Left colon (tissue), 2 donors: ENCODE data around the gene CCDC85A. TPM values are rescaled to one million over a fixed set of nuclear protein-coding genes. Genes with fewer than 3 reads are reported as not detected.

ENCODE experiments used
- ATAC-seq: fragments of 200-7000 bp; cut with Tn5 transposase; one replicate; pipeline ENCODE4 v1.9.1; 2020; ENCODE audit warnings: mild to moderate bottlenecking, moderate library complexity
- DNase-seq, 2 donors: peaks; one replicate each; pipeline ENCODE4 v3.0.0-alpha.2; 2020
- intact Hi-C, 2 donors: fragments of 100-400 bp; cut with DNase I in 1 of 2; cut with micrococcal nuclease in 1 of 2; formaldehyde crosslinking; loops; one replicate each; pipeline versions ENCODE4 v1.11.2 to v1.14.0; 2022; cut with DNase I, micrococcal nuclease
- total RNA-seq, 2 donors: library from RNA; stranded (reverse); fragmentation: NEBNext Ultra II Directional; extraction: Animal tissue kit (Norgen Biotek cat#: 25700); gene quantifications; one replicate each; pipeline ENCODE4 v1.2.1, GENCODE V29; 2021
- donor health status: DM: no; HTN: no; CAD: no.
- donor health status: DM: yes; HTN: yes; CAD: no.

The CCDC85A gene
- total RNA-seq, 2 donors from 2014 or later, result 0.27 to 0.81 TPM

- no peak for DNase-seq
- intact Hi-C loops, result no loop called here
- no peak for ATAC-seq
These were observed 103.1 kb downstream of the CCDC85A start for GRCh38 chr2:56286936-56287335.

- intact Hi-C loops, result no loop called here
- DNase-seq (no peak), ATAC-seq (no peak)
These were observed 103.7 kb downstream of the CCDC85A start for GRCh38 chr2:56287508-56287907.

DNA sequence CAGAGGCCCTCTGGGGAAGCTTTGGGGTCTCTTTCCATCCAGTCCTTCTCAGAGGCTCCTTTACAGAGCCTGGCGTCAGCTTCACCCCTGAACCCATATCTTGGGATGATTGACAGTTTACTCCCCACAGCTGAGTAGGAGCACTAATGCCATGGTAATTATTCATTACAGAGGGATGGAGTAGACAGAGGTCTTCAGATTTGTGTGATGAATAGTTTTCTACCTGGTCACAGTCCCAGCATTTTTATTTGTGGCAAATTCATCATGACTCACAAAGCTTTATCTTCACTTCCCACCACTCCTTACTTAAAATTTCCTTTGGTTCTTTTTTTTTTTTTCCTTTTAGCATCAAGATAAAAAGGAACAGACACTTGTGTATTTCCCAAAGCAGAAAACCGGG, 104.2 kb downstream of the CCDC85A start:
- no peak for ATAC-seq
- intact Hi-C loops, result no loop called here
- DNase-seq, result no peak

GRCh38 chr2:56288838-56289580, 105.2 kb downstream of the CCDC85A start:
- intact Hi-C loops, result no loop called here
- DNase-seq, result no peak
- no peak for ATAC-seq

DNA sequence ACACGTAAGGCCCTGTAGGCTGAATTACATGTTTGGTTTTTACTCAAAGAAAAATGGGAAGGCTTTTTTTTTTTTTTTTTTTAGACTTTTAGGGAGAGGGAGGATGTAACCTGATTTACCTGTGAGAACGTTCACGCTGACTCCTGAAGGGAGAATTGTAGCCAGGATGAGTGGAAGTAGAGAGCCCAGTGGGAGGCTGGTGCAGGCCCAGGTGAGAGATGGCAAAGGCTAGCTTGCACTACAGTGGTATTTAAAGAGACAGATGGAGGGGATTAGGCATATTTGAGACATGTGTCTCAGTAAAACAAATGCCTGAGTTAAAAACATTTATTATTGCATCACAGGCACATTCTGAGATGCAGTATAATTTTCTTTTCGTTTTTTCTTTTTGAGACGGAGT, 107.9 kb downstream of the CCDC85A start:
- DNase-seq (no peak), ATAC-seq (no peak)
- intact Hi-C loops, result no loop called here

- no peak for DNase-seq
- no peak for ATAC-seq
- intact Hi-C loops, result no loop called here
These were observed 109.2 kb downstream of the CCDC85A start for GRCh38 chr2:56292951-56293350.

DNA sequence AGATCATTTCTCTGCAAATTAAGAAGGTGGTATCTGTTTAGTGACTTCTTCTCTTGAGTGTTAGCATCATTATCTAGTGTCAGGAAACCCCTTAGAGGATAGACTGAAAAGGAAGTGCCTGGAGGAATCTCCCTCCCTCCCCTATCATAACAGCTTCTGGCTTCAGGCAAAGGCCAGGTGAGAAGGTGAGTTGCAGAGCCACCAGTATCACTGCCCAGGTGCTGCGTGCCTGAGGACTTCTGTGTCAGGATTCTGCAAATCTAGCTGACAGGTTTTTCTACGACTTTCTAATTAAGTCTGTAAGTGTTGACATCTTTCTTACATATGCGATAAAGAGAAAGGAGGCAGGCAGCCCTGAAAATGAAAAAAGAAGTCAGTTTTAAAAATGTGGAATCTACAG, 111.9 kb downstream of the CCDC85A start:
- intact Hi-C loops, result no loop called here
- no peak for ATAC-seq

GRCh38 chr2:56297671-56298070, 113.9 kb downstream of the CCDC85A start:
- intact Hi-C loops, result no loop called here

More for the DNA sequence above, 111.9 kb downstream of the CCDC85A start:
- DNase-seq, result no peak

GRCh38 chr2:56299171-56299691, 115.4 kb downstream of the CCDC85A start:
- no peak for ATAC-seq
- DNase-seq, result no peak
- intact Hi-C loops, result no loop called here

More at GRCh38 chr2:56297671-56298070, 113.9 kb downstream of the CCDC85A start:
- ATAC-seq (no peak), DNase-seq (no peak)

- intact Hi-C loops, result no loop called here
- ATAC-seq (peak; percentile 50), DNase-seq (no peak)
These were observed 125.9 kb downstream of the CCDC85A start for GRCh38 chr2:56309626-56310170.

DNA sequence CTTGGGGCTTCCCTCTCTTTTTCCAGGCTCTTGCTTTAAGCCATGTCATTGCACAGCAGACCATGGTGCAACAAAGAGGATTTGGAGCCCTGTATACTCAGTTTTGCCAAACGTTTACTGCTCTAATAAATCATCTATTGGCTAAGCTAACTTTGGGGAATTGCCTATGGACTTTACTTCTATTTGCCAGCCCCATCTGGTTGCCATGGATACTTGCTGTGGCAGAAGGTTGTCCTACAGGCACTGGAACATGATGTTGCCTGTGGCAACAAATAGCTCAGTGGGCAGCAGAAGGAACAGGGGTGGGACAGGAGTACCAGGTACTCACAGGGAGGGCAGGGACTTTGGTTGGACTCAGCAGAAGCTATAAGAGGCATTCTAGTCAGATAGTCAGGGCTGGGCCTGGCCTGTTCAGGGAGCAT, 129.7 kb downstream of the CCDC85A start:
- intact Hi-C loops, result no loop called here
- DNase-seq (peak in 1 of 2 donors; percentile 26), ATAC-seq (peak; percentile 73)

DNA sequence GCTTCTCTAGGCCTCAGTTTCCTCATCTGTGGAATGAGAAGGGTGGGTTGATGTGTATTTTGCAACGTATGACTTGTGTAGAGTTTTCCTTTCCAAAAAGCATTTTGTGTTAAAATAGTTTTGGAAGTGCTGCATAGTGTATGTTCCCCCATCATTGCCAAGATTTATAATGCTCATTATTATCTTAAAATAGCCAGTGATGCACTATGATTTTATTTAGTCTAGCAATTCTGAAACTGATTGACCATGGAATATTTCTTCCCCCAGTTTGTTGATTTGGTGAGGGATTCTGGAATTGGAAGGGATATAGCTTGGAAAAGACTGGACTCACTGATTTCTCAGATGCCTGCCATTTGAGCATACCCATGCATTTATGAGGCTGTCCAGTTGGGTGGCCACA, 130.6 kb downstream of the CCDC85A start:
- intact Hi-C loops, result no loop called here
- no peak for ATAC-seq
- no peak for DNase-seq

DNA sequence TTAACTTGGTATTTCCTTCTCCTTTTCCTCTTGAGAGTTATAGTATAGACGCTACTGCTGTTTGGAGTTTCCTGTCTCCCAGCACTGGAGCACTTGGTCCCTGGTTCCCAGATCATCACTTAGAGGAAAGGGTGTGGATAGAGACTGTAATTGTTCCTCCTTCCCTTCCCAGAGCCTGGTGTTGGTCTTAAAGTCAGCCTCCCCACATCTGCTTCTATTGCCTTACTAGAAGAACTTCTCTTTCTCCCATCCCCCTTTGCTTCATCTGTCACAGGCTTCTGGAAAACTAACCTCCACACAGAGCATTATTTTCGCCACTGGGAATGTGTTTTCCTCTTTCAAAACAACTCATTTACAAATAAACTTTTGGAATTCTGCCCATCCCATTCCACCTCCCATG, 131.0 kb downstream of the CCDC85A start:
- ATAC-seq (no peak), DNase-seq (no peak)
- intact Hi-C loops, result no loop called here

- no peak for ATAC-seq
- intact Hi-C loops, result no loop called here
These were observed 131.6 kb downstream of the CCDC85A start for GRCh38 chr2:56315376-56315775.

GRCh38 chr2:56316011-56316410, 132.2 kb downstream of the CCDC85A start:
- DNase-seq, result no peak
- intact Hi-C loops, result no loop called here
- no peak for ATAC-seq

More at GRCh38 chr2:56315376-56315775, 131.6 kb downstream of the CCDC85A start:
- DNase-seq, result no peak

DNA sequence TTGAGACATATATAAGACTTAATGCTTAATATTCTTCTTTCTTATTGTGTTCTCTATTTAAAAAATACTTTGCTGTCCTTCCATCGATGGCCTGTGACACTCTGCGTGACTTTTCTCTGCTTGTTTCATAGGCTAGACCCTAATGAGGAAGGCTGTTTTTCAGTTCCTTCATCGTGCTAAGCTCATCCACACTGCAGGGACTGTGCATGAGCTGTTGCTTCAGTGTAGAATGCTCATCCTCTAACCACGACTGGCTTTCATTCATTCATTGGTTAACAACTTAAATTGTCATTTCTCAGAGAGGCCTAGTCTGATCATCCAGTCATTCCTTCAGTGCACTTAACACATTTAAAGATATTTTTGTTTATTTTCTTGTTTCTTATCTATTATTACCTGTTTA, 134.4 kb downstream of the CCDC85A start:
- no peak for DNase-seq
- intact Hi-C loops, result no loop called here

DNA sequence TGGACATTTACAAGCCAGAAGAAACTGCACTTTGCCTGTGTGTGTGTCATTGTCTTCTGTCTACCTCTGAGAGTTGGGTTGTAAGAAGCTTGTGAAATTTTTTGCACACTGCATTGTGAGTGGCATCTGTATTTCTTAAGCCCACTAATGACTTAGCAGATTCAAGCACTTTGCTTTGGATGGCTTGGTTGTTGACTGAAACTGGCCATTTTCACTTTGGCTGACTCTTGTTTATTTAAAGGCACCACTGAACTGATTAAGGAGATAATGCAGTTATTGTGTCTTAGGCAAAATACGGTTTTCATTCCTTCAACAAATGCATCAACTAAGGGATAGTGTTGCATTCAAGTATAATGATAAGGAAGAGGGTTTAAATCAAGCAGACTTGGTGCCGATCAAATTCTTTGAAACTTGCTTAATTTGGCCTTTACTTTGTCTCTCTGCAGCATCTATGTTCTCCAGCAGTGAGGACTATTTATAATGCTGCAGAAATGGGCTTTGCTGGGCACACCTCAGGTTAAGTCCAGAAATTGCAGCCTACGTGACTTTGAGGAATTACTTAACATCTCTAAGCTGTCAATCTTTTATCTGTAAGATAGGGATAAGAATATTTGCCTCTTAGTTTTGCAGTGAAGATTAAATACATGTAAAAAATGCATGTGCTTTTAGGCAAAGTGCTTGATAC, 142.0 kb downstream of the CCDC85A start:
- intact Hi-C loops, result no loop called here
- ATAC-seq (no peak), DNase-seq (no peak)

More for the DNA sequence above, 134.4 kb downstream of the CCDC85A start:
- ATAC-seq, result no peak

DNA sequence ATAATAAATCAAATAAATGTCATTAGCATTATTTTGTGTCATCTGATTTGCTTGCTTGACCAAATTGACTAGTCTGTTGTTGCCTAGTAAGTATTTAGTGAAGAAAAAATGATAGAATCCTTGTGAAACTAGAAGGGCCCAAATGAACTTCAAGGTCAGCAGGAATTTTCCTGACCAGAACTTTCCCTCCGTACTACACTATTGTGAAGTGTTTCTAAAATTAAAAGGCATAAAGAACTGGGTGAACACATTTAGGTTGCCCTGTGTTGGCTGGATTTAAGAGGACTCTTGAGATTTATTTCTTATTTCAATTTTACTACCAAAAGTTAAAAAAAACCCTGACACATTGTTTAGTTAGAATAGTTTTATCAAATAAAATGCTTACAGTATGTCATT, 142.6 kb downstream of the CCDC85A start:
- ATAC-seq, result no peak
- DNase-seq, result no peak
- intact Hi-C loops, result no loop called here

DNA sequence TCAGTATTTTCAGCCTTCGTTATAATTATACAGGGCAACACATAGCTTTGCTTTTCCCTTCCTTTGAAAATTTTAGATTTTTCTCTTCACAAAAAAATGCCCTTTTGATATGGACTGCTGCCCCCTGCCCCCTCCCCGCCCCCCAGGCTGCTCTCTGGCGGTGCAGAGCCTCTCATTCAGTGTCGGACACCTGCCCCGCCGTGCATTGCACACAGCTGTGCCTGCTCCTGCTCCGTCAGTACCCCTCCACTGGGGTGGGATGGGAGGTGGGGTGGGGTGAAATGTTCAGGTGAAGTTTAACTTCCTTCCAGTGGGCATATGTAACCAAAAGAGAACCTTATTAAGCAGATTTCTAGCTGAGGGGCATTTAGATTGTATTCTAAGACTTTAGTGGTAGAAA, 148.0 kb downstream of the CCDC85A start:
- DNase-seq, result no peak
- intact Hi-C loops, result no loop called here
- no peak for ATAC-seq
